HG02852 (cell line): ENCODE data around the gene ZMAT5.

Source experiments
- ATAC-seq: cut with Tn5 transposase; IDR thresholded peaks from one replicate; pipeline ENCODE4 v1.9.1; 2021; ENCODE audit warnings: mild to moderate bottlenecking, moderate library complexity; ENCODE audit not compliant: unreplicated experiment

Gene ZMAT5

DNA sequence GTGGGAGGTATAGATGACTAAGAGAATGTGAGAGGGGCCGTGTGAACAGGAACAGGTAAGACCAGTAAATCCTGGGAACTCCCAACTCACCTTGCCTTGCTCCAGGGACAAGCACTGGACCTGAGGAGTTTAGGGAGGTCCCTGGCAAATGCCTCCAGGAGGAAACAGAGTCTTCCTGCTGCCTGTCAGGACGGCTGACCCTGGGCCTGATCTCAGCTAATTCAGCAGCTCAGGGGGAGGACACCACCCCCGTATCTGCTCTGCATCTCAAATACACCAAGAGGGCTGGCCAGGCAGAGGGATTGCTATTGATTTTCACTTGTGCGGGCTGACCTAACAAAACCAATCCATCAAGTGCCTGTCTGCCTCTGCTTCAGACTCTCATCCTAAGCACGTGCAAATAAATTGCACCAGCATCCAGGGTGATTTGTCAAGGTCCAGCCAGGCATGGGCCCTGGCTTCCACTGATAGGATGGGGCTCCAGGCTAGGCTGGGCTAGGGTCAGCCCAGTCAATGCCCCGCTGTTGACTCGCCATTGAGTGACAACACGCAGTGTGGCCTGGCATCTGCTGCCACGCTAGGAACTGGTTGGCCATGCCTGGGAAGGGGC is 20.7 kb upstream of the ZMAT5 start:
- ATAC-seq, result no peak

DNA sequence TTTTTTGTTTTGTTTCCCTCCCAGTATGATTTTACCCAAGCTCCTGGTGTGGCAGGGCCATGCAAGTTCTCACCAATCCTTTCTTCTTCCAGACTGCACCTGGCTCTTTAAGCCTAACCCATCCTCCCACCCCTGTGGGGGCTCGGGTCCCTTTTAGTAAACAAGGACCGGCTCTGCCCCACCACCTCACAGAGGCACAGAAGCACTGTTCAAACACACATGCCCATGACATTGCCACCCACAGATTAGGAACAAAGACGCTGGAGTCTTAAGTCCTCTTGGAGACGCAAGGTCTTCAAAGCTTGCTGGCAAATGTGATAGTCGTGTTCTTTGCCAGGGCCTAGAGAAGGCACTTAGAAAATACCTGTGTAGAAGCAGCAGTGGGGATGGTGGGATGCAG is 19.2 kb upstream of the ZMAT5 start:
- no peak for ATAC-seq

DNA sequence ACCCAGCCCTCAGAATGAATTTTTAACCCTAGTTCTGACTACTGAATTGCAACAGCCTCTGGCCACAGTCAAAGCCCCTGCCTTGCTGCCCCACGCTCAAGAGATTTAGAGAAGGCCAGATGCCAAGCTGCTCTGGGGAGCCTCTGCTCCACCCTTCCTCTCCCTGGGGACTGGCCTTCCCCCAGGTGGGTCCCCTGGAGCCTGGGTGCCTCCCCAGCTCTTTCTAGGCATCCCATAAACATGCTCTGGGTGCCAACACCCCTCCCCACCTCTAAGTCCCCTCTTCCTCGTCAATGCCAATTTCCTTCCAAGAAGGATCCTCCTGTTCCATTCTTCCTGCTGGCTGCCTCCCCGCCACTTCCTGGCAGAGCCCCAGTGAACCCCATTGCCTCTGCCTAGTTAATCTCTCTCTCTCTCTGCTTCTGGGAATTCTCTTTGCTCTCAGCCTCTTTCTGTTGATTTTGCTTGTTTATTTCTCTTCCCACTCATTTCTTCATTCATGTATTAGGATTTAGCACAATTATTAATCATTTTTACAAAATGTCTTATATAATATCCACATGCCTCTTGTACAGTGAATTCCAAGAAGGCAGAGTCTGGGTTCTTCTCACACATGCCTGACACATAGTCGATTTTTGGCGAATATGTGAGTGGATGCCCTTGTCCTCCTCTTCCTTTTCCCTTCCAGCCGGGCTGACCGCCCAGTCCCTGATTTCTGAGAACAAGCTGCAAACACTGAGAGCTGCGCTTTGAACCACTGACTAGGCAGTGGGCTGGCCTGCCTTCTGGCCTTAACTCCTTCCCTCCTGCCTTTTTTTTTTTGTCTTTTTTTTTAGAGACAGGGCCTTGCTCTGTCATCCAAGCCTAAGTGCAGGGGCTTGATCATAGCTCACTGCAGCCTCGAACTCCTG is 17.9 kb upstream of the ZMAT5 start:
- no peak for ATAC-seq

DNA sequence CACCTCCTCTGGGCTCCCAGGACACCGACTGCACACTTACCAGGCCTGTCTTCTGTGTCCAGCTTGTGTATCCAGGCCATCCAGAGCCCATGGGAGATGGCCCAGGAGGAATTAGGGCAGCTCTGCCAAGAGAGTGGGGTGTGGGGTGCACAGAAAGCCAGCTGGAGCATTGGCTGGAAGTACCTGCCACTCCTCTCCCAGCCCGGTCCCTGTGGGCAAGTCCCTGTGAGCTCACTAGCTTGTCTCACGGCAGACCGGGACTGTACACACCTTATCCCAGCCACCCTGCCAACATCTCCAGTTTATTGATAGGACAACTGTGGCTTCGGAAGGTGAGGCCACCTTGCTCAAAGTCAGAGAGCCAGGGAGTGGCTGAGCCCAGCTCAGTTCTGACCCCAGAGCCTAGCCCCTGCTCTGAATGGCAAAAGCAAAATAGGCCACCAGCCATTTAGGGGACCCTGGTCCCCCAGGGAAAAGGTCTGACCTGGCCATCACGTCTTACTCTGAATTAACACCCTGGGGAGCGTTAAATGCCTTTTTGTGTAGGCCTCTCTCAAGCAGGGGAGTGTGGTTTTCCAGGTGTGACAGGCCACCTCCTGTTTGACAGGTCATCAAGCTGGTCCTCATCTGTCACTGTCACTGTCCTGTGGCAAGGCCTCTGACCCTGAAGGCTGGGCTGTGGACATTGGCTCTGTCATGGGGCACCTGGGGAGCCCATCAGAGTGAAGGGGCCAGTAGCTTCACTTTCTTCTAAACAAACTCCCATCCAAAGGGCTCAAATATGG is 15.4 kb upstream of the ZMAT5 start:
- ATAC-seq, result no peak

DNA sequence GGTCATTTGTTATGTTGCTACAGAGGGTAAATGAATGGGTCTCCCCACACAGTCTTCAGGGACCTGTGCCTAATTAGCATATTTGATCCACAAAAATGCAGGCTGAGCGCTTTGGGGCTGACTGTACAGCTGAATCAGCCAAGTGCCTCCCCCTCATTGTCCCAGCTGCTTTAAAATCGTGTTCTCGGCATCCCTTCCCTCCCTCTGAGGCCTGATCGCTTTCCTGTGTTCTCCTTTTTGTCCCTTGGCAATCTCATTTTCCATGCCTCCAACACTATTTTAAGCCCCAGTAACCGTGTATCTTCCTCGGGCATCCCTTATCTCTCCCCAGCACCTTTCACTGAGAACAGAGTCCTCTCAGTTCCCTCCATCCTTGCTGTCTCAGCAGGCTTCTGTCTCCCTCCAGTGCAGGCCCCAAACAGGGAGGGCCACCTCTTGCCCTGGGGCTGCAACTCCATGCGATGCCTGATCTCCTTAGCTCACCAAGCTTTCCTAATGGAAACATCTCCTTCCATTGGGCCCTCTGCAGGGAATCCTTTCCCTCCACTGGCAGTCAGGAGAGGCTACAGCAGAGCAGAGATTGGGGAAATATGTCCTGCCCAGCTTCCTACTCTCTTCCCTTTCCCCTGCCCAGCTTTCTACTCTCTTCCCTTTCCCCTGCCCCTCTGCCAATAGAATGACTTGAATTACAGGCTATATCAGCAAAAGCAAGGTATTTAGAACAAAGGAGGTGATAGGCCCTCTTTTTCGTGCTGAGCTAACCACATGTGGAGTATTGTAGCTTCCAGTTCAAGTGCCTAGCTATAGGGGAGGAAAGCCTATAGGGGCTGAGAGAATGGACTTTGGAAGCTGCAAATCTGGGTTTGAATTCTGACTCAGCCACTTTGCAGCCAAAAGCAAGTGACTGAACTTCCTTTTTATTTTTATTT is 14.2 kb upstream of the ZMAT5 start:
- no peak for ATAC-seq

DNA sequence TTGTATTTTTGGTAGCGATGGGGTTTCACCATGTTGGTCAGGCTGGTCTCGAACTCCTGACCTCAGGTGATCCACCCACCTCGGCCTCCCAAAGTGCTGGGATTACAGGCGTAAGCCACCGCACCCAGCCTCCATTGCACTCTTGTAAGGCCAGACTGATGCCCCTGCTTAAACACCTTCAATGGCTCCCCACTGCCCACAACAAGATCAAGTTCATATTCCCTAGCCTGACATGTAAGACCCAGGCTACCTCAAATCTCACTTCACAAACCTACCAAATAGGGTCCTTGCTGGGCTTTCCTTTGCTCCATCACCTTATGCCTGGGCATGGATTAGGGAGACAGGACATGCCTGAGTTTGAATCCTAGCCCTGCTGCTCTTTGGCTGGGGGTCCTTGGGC is 13.4 kb upstream of the ZMAT5 start:
- no peak for ATAC-seq

DNA sequence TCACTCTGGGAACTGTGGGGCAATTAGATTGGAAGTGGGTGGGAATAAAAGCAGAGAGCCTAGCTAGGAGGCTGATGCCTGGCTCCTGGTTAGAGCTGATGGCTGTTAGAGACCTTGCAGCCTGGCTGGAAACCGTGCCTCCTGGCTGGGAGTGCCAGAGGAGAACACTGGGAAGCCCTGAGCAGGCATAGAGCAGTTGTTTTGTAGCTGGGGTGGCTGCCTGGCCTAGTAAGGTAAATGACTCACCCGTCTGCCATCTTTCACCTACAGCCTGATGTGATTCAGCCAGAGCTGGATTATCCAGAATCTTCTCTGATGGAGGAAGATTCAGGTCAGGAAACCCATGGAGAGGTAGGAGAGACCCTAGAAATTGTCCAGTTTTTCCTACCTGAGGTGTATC is 6.4 kb upstream of the ZMAT5 start:
- ATAC-seq, result no peak

DNA sequence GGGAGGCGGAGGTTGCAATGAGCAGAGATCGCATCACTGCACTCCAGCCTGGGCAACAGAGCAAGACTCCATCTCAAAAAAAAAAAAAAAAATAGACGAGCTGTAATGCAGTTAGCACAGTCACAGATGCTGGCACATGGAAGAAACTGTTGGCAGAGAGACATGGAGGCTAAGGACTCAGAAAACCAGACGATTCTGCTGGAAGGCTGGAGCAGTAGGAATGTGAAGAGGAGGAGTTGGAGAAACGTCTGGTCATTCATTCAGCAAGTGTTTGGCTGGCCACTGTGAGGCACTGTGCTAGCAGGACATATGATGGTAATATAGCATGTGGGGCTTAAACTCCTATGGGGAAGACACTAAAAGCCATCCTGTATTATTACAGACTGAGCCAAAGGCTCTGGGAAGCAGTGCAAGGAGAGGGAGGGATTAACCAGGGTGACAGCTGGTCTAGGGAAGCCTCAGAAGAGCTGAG is 5.4 kb upstream of the ZMAT5 start:
- ATAC-seq, result no peak

DNA sequence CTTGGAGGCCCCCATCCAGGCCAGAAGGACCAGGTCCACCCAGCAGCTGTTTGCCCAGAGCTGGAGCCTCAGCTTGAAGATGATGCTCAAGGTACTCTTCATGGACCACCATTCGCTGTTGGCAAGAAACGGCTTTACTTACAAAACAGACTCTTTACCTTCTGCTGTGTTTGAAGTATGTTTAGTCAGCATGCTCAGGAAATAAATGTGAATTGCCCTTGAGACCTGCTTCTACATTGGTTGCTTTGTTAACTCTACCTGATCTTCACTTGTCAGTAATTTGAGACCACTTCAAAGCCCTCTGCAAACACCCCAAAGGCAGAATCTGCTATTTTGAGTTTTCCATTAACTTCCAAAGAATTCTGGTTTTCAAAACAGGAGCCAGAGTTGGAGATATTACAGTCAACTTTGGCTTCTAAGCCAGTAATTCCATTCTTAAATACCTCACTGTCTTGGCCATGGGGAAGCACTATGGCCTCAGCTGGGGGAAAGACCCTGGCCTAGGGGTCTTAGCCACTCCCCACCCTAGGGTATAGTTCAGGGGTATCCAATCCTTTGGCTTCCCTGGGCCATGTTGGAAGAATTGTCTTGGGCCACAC is 3.0 kb upstream of the ZMAT5 start:
- ATAC-seq, result no peak

DNA sequence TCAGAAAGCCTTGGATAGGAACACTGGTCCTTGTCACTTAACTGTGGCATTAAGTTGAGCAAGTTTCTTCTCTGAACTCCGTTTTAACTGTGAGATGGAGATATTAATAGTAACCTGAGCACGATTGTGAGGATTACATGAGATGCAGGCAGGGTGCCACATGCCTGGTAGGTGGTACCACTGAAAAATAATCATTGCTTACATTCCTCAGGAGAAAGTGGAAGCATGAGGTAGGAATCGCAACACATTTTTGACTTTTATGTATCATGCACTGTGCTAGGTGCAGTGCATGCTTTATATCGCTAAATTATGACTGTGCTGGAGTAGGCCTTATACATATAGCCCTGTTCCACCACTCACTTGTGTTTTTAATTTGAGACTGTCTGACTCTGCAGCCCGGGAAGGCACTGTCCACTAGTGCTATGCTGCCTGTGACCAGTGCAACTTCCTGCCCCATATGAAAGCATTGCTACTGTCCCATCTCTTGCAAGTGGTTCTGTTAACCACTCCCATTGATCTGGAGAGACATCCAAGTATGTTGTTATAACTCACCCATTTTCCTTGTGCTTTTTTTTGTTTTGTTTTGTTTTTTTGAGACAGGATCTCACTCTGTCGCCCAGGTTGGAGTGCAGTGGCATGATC is 1.4 kb upstream of the ZMAT5 start:
- no peak for ATAC-seq

DNA sequence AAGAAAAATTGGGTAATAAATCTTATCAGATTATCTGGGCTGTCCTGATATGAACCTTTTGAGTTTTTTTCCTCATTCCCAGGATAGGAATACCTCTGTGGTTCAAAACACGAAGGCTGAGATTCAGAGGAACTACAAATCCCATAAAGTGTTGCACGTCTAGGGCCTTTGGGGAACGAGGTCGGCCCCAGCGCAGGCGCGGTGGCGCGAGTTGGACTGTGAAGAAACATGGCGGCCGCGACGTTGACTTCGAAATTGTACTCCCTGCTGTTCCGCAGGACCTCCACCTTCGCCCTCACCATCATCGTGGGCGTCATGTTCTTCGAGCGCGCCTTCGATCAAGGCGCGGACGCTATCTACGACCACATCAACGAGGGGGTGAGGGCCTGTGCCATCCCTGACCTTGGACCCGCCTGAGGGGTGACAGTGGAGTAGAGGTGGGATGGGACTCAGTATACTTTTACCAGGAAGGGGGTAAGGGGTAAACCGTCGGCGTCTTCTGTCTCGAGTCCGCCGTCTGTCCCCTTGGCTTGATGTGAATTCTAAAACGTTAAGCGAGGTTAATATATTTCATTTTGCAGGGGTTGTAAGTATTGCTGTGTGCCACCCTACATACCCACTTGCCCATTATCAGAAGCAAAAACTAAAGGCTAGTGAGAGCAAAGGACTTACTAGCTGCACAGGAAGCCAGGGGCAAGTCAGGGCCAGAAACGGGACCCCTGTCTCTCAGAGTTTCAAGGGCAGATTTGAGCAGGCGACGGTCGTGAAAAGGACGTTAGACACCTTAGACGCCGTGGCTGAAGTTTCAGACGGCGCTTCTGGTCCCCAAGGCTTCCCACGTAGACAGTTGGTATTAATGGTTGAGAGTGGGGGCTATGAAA is 604 bp upstream of the ZMAT5 start, which contains the start of gene UQCR10:
UQCR10 (plus strand) TSS at position 199 of the 881 bp plus-strand sequence; CDS start at position 229, 30 bp downstream.
- peak; percentile 71 for ATAC-seq

DNA sequence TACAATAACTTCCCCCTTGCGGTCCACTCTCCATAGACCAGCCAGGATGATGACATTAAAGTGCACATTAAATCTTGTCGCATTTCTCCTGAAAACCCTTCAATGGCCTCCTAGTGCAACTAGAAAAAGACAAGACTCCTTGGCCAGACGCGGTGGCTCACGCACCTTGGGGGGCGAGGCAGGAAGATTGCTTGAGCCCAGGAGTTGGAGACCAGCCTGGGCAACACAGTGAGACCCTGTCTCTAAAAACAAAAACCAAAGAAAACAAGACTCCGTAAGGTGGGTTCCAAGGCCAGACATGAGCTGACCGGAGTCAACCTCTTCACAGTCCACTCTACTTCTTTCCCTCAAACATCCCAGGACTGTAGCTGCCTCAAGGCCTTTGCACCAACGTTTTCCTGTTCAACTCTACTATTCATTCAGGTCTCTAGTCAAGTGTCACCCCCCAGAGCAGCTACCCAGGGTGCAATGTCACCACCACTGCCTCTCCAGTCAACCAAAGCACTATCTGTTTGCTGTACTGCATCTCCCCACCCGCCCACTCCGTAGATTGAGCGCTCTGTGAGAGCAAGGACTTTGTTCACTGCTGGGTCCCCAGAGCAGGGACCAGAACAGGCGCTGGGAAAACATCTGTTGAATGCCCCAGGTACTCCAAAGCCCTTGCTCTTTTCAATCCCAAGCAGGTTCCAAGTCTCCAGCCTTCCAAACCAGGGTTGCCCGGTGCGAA is 739 bp downstream of the ZMAT5 start:
- peak; percentile 8 for ATAC-seq

DNA sequence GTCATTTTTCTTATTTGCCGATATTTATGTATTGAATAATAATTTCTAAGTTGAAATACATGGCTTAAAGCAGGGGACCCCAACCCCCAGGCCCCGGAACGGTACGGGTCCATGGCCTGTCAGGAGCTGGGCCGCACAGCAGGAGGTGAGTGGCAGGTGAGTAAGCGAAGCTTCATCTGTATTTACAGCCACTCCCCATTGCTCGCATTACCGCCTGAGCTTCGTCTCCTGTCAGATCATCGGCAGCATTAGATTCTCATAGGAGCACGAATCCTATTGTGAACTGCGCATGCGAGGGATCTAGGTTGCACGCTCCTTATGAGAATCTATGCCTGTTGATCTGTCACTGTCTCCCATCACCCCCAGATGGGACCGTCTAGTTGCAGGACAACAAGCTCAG is 4.5 kb downstream of the ZMAT5 start:
- no peak for ATAC-seq

DNA sequence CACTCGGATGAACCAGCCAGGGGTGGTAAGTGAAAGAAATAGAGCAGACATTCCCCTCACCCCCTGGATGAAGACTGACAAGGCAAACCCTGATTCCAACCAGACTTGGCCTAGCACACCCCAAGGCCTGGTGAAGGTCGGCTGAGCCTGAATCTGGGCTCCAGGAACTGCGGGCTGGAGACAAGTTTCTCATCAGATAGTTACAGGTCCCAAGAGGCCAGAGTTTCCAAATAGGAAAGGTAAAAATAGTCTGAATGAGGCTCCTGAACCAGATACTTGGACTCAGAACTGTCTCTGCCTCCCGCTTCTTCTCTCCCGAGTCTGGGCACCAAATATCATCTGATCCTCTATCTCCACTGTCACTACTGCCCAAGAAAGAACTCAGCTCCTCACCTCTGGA is 7.8 kb downstream of the ZMAT5 start:
- no peak for ATAC-seq

DNA sequence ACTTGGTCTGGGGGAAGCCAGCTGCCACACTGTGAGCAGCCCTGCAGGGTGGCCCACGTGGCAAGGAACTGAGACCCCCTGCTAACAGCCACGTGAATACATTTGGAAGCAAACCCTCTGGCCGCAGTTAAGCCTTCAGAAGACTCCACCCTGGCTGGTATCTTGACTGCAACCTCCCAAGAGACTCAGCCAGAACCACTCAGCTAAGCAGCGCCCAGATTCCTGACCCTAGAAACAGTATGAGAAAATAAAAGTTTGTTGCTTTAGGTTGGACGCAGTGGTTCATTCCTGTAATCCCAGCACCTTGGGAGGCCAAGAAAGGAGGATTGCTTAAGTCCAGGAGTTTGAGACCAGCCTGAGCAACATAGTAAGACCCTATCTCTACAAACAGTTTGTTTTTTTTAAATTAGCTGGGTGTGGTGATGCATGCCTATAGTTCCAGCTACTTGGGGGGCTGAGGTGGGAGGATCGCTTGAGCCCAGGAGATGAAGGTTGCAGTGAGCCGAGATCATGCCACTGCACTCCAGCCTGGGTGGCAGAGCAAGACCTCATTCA is 8.7 kb downstream of the ZMAT5 start:
- ATAC-seq, result no peak

DNA sequence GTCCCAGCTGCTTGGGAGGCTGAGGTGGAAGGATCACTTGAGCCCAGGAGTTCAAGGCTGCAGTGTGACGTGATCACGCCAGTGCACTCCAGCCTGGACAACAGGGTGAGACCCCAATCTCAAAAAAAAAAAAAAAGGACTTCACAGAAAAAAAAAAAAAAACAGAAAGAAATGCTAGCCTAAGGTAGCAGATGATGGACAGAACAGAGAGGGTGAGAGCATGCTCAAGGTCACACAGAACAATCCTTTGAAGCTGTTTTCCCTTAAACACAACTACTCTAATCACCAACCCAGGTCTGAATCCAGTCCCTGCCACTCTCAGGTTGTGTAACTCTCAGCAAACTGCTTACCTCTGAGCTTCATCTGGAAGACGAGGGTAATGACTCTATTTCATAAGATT is 9.7 kb downstream of the ZMAT5 start:
- no peak for ATAC-seq

DNA sequence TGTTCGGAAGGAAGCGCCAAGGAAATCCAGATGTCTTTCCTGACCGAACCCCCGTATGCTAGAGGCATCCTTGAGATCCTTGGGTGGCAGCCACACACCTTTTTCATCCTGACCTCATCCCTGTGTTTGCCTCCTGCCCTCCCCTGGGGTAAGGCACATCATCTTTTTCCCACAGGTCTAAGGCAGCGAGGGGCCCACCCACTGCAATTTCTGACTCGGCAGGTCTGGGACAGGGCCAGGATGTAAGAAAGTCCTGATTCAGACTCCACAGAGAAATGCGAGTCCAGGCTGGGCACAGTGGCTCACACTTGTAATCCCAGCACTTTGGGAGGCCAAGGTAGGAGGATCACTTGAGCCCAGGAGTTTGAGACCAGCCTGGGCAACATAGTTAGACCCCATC is 10.5 kb downstream of the ZMAT5 start:
- ATAC-seq, result no peak

DNA sequence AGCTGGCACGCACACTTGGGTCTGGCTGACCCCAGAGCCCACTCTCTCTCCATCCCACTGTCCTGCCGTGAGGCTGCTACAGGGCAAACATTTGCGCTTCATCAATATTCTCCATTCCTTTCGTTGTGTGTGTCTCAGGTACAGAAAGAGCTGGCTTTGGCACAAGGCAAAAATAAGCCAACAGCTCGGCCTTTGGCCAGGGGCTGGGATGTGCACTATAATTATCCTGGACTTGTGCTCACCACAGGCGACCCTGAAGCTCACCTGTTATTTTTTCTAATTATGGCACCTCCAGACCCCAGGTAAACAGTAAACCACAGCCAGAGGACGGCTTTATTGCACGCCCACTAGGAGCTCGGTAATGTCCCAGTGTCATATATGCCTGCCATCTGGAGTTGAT is 10.9 kb downstream of the ZMAT5 start:
- ATAC-seq, result no peak
